Activated CD8-positive, alpha-beta memory T cell treated with anti-CD3 and anti-CD28 coated beads for 4 hours (primary cell): ENCODE data around the gene LMAN2.
A peak's percentile ranks its signal among the peaks of the same experiment; 100 is the strongest.

ENCODE experiments used
- DNase-seq, 2 donors: peaks; one replicate each; pipeline ENCODE4 v3.0.0-alpha.2; 2020; ENCODE audit warnings: low read depth in 2 of 2

Gene LMAN2, protein sequence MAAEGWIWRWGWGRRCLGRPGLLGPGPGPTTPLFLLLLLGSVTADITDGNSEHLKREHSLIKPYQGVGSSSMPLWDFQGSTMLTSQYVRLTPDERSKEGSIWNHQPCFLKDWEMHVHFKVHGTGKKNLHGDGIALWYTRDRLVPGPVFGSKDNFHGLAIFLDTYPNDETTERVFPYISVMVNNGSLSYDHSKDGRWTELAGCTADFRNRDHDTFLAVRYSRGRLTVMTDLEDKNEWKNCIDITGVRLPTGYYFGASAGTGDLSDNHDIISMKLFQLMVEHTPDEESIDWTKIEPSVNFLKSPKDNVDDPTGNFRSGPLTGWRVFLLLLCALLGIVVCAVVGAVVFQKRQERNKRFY

DNA sequence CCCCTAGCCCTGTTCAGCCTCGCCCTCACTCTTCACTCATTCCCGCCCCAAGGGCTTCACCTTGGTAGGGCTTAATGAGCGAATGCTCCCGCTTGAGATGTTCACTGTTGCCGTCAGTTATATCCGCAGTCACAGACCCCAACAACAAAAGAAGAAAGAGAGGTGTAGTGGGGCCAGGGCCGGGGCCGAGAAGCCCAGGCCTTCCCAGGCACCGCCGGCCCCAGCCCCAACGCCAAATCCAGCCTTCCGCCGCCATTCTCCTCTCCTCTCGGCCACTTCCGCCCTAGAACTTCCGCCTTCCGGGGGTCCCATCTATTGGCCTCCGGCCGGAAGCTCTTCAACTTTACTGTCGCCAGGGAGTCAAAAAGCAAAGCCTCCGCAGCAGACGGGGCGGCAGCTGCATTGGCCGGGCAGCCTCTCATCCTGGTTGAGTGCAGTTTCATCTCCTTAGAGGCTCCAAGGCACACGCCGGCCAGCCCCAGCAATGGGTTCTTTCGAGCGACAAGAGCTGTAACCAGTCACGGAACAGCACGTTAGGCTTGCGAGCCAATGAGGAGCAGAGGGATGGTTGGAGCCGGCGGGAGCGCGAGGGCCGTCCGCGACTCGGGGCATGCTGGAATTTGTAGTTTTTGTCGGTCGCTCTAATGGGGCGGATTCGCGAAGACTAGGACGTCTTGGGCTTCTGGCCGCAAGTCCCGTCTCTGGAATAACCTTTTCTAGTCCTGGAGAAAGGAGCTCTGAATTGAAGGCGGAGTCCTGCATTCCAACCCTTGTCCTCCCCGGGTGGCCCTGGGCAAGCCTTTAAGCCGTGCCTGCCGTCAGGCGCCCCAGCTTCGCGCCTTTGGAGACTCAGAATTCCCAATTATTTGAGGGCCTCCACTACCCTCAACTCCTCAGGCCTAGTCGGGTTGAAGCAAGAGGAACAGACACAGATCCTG, at the start of gene LMAN2:
Gene LMAN2 (minus strand): TSS at position 277 of the 938 bp plus-strand sequence. CDS start 21 bp downstream, at position 256.
- DNase-seq: peak; percentile 80 to 81

- DNase-seq: no peak
Observed at GRCh38 chr5:177399997-177400868, 48.8 kb upstream of the LMAN2 start, which contains the start of gene PFN3. Gene PFN3, minus strand, starts transcription at chr5:177400661. Its CDS starts 85 bp downstream, at chr5:177400576.

- no peak for DNase-seq
Observed at GRCh38 chr5:177397875-177398390, 46.5 kb upstream of the LMAN2 start.

- no peak for DNase-seq
Observed at GRCh38 chr5:177396807-177397206, 45.3 kb upstream of the LMAN2 start.

- no peak for DNase-seq
Observed at GRCh38 chr5:177396078-177396477, 44.6 kb upstream of the LMAN2 start.

DNA sequence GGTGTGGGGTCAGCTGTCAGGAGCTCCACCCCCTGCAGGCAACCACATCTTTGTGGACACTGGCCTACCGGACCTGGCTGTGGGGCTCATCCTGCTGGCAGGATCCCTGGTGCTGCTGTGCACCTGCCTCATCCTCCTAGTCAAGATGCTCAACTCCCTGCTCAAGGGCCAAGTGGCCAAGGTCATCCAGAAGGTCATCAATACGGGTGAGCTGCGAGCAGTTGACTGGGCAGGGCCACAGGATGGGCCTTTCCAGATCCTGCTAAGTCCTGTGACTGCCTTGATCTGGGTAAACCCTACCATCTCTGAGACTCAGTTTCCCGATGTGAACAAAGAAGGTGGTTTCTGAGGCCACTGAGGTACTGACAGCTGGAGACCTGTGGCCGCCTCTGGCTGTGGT, 42.5 kb upstream of the LMAN2 start:
- no peak for DNase-seq

DNA sequence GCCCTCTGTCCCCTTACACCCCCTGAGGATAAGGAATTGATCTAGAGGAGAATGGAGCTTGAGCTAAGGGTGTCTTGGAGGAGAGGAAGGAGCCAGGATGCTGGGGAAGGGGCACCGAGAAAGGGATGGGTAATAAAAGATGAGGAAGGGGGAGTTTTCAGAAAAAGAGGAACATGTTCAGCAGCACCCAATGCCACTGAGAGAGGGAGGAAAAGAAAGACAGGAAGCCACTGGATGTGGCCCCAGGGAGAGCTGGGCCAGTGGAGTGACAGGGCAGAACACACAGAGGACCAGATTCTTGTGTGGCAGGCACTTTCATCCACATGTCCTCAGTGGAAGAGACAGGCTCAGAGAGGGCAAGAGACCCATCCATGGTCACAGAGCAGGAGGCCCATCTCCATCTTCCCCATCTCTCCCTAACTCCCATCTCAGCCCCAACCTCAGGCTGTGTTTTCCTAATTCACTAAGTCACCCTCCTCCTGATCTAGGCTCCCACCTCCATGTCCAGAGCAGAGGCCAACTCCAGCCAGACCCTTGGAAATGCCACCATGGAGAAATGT, 41.8 kb upstream of the LMAN2 start:
- DNase-seq: no peak

DNA sequence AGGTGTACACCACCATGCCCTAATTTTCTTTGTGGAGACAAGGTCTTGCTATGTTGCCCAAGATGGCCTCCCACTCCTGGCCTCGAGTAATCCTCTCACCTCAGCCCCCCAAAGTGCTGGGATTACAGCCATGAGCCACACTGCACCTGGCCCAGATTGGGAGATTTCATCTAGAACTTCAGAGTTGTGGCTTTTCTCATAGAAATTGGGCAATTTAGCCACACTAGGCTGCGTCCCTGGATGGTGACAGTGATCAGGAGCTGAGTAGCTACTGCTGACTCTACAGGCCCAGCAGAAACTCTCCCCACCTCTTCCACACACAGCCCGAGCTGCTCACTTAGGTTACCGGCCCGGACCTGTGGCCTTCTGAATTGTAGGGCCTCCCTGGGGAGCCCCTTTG, 41.3 kb upstream of the LMAN2 start:
- no peak for DNase-seq

DNA sequence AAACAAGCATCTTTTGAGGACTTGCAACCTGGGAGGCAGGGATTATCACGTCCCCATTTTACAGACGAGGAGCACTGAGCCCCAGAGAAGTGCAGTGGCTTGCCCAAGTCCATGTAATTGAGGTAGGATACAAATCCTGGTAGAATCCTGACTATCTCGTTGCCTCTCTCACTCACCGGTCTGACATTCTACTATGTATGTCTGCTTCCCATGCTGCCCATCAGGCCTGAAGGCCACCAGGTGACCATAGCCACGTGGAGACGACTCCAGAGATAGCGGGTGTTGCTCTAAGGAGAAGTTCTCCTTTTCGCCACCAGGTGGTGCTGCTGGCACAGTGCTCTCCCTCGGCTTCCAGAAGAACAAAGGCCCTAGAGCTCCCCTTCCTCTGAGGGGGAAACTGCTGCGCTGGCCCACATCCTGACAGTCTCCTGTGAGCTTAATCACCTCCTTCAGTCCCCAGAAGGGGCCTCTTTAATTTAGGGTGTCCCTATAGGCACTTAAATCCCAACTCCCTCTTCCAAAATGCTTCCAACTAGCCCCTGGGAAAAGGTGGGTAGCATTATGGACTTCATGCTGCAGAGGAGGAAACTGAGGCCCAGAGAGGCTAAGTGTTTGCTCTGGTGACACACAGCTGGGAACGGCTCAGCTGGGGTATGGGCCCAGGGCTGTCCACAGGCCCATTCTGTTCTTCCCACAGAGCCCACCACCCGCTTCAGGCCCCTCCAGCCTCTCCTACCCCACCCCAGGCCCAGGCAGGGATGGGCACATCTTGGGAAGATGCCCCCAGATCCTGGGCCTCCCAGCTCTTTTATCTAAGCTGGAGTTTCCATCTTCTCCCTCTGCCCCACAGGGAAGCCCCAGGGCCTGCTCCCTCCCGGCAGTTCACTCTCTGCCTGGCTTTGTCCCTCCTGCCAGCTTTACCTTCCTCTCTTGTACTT, 39.2 kb upstream of the LMAN2 start:
- DNase-seq: peak; percentile 69 to 77

DNA sequence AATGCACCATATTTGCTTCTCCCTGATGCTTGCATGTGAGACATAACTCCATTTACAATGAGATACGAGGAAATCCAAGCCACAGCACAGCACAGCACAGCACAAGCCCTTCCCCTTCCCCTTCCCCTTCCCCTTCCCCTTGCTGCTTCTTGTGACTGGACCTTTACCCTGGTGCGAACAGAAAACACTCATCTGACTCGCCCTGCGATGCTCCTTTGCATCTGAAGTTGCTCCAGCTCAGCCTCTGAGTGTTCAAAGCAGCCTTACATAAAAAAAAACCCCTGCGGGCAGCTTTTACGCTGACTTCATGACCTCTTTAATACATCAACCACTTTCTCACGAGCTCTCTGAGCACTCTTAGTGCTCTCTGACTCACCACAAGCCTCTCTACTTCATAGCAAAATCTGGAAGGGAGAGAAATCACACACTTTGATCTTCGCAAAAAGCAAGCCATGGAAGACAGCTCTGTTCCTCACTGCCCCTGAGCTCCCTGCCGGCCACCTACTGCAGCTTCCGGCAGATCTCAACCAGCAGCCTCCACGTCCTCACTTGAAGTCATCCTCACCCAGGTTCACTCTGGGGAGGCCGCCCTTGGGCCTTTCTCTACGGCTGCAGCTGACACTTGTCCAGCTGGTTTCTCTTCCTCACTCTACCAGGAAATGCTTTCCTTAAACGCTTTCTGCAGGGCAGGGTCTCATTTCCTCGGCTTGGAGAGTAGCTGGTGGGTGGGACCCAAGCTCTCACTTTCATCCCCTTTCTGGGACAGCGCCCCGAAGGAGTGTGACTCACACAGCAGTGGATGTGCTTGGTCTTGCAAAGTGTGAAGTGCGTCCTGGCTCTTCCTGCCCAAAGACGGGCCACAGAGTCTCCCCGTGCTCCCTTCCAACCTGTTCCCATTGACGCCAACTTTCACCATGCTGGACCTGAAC, 38.0 kb upstream of the LMAN2 start:
- DNase-seq: peak in 1 of 2 donors; percentile 24

DNA sequence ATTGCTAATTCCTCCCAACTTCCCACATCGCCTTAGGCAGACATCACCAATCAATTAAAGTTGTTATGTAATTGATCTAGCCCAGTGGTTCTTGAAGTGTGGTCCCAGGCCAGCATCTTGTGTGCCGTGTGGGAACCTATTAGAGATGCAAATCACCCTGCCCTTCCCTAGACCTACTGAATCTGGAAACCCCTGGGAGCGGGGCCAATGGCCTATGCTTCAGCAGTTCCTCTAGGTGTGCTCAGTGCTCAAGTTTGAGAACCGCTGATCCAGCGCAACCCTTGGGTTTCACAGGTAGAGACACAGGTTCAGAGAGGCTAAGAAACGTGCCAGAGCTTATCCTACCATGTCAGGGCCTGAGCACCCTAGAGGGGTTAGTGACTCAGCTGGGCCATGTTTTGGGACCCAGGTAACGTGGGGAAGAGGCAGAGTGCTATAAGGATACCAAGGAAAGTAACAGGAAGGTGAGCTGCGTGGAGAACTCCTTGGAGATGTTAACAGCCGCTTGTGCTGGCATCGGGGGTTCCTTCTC, 37.1 kb upstream of the LMAN2 start:
- no peak for DNase-seq

GRCh38 chr5:177387405-177387804, 35.9 kb upstream of the LMAN2 start:
- DNase-seq: no peak

DNA sequence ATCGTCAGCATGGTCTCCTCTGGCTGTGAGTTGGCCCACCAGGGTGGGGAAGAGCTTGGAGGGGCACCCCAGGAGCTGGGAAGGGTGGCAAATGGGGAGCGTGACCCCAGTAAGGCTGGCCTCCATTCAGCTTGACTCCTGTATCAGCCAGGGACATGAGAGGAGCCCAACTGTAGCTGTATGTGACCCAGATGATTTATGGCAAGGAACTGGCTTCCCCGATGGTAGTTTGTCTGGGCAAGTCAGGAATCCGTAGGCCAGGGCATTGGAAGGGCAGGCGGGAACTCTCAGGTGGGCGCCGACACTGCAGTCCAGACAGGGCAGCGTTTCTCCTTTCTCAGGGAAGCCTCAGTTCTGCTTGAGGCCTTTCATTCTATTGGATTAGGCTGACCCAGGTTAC, 35.1 kb upstream of the LMAN2 start:
- DNase-seq: no peak

GRCh38 chr5:177385720-177386119, 34.3 kb upstream of the LMAN2 start:
- no peak for DNase-seq

- no peak for DNase-seq
Observed at GRCh38 chr5:177384134-177384533, 32.7 kb upstream of the LMAN2 start, which contains the start of gene SLC34A1. Gene SLC34A1, plus strand, starts transcription at chr5:177384434. Its CDS starts 1,308 bp downstream, at chr5:177385742.

DNA sequence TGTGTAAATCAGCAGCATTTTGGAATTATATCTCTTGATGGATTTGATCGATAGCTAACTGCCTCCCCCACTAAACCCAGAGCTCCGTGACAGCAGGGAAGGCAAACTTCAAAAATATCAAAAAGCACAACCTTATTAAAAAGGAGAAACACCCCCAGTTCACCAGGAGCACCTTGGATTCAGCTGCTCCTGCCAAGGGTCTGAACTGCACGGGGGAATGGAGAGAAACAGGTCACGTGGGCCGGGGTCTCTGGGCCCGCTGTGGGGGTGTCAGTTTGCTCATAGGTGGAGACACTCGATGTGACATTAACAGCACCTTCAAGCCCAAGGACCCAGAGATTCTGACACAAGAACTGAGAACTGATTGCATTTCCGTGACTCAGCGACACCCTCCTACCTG, 31.7 kb upstream of the LMAN2 start:
- no peak for DNase-seq

- no peak for DNase-seq
Observed at GRCh38 chr5:177382423-177383029, 31.1 kb upstream of the LMAN2 start.

DNA sequence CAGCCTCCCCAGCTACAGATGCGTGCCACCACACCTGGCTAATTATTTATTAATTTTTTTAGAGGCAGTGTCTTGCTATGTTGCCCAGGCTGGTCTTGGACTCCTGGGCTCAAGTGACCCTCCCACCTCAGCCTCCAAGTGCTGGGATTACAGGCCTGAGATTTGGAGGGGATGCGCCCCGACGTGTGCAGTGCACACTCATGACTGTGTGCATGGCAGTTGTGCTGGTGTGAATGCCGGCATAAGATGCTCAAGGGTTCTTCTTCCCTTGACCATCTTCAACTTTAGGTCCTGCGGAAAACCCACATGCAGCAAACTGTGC, 29.3 kb upstream of the LMAN2 start:
- DNase-seq: no peak
